ENCODE measurements around the gene ENOX1. TPM values are rescaled to one million over a fixed set of nuclear protein-coding genes. Genes with fewer than 3 reads are reported as not detected.

Gene ENOX1
- total RNA-seq, 3 donors from 2014 or later (not counting 1 experiment from before 2014, with no cell fraction given): not detected

- WGBS (ENCODE audit: insufficient coverage): 87% methylated on average over 4 of the region's 4 CpGs
- H3K36me3 Mint-ChIP-seq: no peaks in the 10 kb centered on the region
- no peaks in the 10 kb centered on the region for H3K4me1 ChIP-seq (ENCODE audit: control insufficient read depth, insufficient read depth, low read length)
These were observed 590.6 kb downstream of the ENOX1 start for GRCh38 chr13:43196086-43196621.

GRCh38 chr13:43195551-43195950, 591.2 kb downstream of the ENOX1 start:
- Histone ChIP-seq H3K27me3 (ENCODE audit: control insufficient read depth, insufficient read depth, low read length) (no peaks in the 10 kb centered on the region), H3K4me1 (ENCODE audit: control insufficient read depth, insufficient read depth, low read length) (no peaks in the 10 kb centered on the region), H3K4me3 (ENCODE audit: low read length) (no peak overlapping the region), H3K9me3 (ENCODE audit: control insufficient read depth, insufficient read depth, low read length) (no peaks in the 10 kb centered on the region), H3K27ac (ENCODE audit: low read length) (no peak overlapping the region), H3K36me3 (ENCODE audit: control insufficient read depth, insufficient read depth, low read length) (no peaks in the 10 kb centered on the region)
- Mint-ChIP-seq H3K4me1 (no peaks in the 10 kb centered on the region), H3K36me3 (no peaks in the 10 kb centered on the region), H3K4me3 (no peak overlapping the region), H3K9me3 (no peaks in the 10 kb centered on the region), H3K27me3 (ENCODE audit: low read depth in 2 of 2) (peaks cover 6 to 36% of the 10 kb centered on the region in 2 donors), H3K27ac (no peak overlapping the region)
- ATAC-seq: no peak
- TF ChIP-seq CTCF (IDR thresholded peaks at IDR 0.05): no peak
- 75% methylated on average over 4 of the region's 4 CpGs for WGBS (ENCODE audit: insufficient coverage)
- intact Hi-C loops (cut with micrococcal nuclease): no loop called here
- no peak for DNase-seq

More at GRCh38 chr13:43196086-43196621, 590.6 kb downstream of the ENOX1 start:
- no peaks in the 10 kb centered on the region for H3K27me3 ChIP-seq (ENCODE audit: control insufficient read depth, insufficient read depth, low read length)
- Mint-ChIP-seq H3K27me3 (ENCODE audit: low read depth in 2 of 2) (peaks cover 6 to 36% of the 10 kb centered on the region in 2 donors), H3K4me1 (no peaks in the 10 kb centered on the region), H3K27ac (no peak overlapping the region), H3K9me3 (no peaks in the 10 kb centered on the region), H3K4me3 (no peak overlapping the region)
- no peak overlapping the region for H3K27ac ChIP-seq (ENCODE audit: low read length)
- no peak overlapping the region for H3K4me3 ChIP-seq (ENCODE audit: low read length)
- ATAC-seq: no peak
- intact Hi-C loops (cut with micrococcal nuclease): no loop called here
- no peaks in the 10 kb centered on the region for H3K9me3 ChIP-seq (ENCODE audit: control insufficient read depth, insufficient read depth, low read length)
- no peak for DNase-seq
- H3K36me3 ChIP-seq (ENCODE audit: control insufficient read depth, insufficient read depth, low read length): no peaks in the 10 kb centered on the region
- no peak for TF ChIP-seq CTCF (IDR thresholded peaks at IDR 0.05)

- Mint-ChIP-seq H3K36me3 (no peaks in the 10 kb centered on the region), H3K4me1 (no peaks in the 10 kb centered on the region), H3K27ac (no peak overlapping the region), H3K9me3 (no peaks in the 10 kb centered on the region), H3K27me3 (ENCODE audit: low read depth in 2 of 2) (peaks cover 3 to 36% of the 10 kb centered on the region in 2 donors), H3K4me3 (no peak overlapping the region)
- ATAC-seq (no peak), DNase-seq (no peak)
- Histone ChIP-seq H3K4me1 (ENCODE audit: control insufficient read depth, insufficient read depth, low read length) (no peaks in the 10 kb centered on the region), H3K27me3 (ENCODE audit: control insufficient read depth, insufficient read depth, low read length) (no peaks in the 10 kb centered on the region), H3K27ac (ENCODE audit: low read length) (no peak overlapping the region), H3K4me3 (ENCODE audit: low read length) (no peak overlapping the region), H3K9me3 (ENCODE audit: control insufficient read depth, insufficient read depth, low read length) (no peaks in the 10 kb centered on the region), H3K36me3 (ENCODE audit: control insufficient read depth, insufficient read depth, low read length) (no peaks in the 10 kb centered on the region)
- 90% methylated on average over 4 of the region's 4 CpGs for WGBS (ENCODE audit: insufficient coverage)
- intact Hi-C loops (cut with micrococcal nuclease): no loop called here
- TF ChIP-seq CTCF (IDR thresholded peaks at IDR 0.05): no peak
These were observed 591.7 kb downstream of the ENOX1 start for GRCh38 chr13:43195112-43195511.

GRCh38 chr13:43193789-43194420, 592.9 kb downstream of the ENOX1 start:
- Histone ChIP-seq H3K27ac (ENCODE audit: low read length) (no peak overlapping the region), H3K9me3 (ENCODE audit: control insufficient read depth, insufficient read depth, low read length) (no peaks in the 10 kb centered on the region), H3K4me3 (ENCODE audit: low read length) (no peak overlapping the region), H3K36me3 (ENCODE audit: control insufficient read depth, insufficient read depth, low read length) (no peaks in the 10 kb centered on the region), H3K4me1 (ENCODE audit: control insufficient read depth, insufficient read depth, low read length) (no peaks in the 10 kb centered on the region), H3K27me3 (ENCODE audit: control insufficient read depth, insufficient read depth, low read length) (no peaks in the 10 kb centered on the region)
- no peak overlapping the region for H3K4me3 Mint-ChIP-seq
- no peak for TF ChIP-seq CTCF (IDR thresholded peaks at IDR 0.05)
- intact Hi-C loops (cut with micrococcal nuclease): no loop called here
- H3K4me1 Mint-ChIP-seq: no peaks in the 10 kb centered on the region
- H3K36me3 Mint-ChIP-seq: no peaks in the 10 kb centered on the region
- DNase-seq: no peak
- no peak for ATAC-seq
- H3K9me3 Mint-ChIP-seq: no peaks in the 10 kb centered on the region
- WGBS (ENCODE audit: insufficient coverage): 93% methylated on average over 14 of the region's 14 CpGs
- H3K27me3 Mint-ChIP-seq (ENCODE audit: low read depth in 2 of 2): peaks cover 2 to 32% of the 10 kb centered on the region in 2 donors
- H3K27ac Mint-ChIP-seq: no peak overlapping the region
